ENCODE measurements around the gene RAP1GAP2. TPM values are rescaled to one million over a fixed set of nuclear protein-coding genes. Genes with fewer than 3 reads are reported as not detected.

RAP1GAP2 gene
- total RNA-seq, 2 donors from 2014 or later: 28.9 to 48.3 TPM

- no peaks in the 10 kb centered on the region for H3K9me3 ChIP-seq
- intact Hi-C loops (cut with DNase I): no loop called here
- no peaks in the 10 kb centered on the region for H3K27me3 ChIP-seq (replicated peaks; ENCODE audit: insufficient read depth)
- peak overlapping the region; percentile 44 to 57 for H3K4me3 ChIP-seq
- WGBS: under 1% methylated on average over 82 of the region's 119 CpGs
- H3K4me1 ChIP-seq (replicated peaks): no peaks in the 10 kb centered on the region
- DNase-seq (ENCODE audit: low spot score): peak; percentile 38
- peak overlapping the region; percentile 75 for H3K27ac ChIP-seq
- no peaks in the 10 kb centered on the region for H3K36me3 ChIP-seq
- TF ChIP-seq CTCF (IDR thresholded peaks at IDR 0.05): no peak
- TF ChIP-seq POLR2A (IDR thresholded peaks at IDR 0.05): peak; percentile 49
Observed at GRCh38 chr17:2853283-2854142, 57.3 kb downstream of the RAP1GAP2 start.

- Histone ChIP-seq H3K27ac (no peak overlapping the region), H3K27me3 (replicated peaks; ENCODE audit: insufficient read depth) (no peaks in the 10 kb centered on the region), H3K36me3 (no peaks in the 10 kb centered on the region), H3K4me1 (replicated peaks) (no peaks in the 10 kb centered on the region), H3K4me3 (peak overlapping the region; percentile 44 to 57), H3K9me3 (no peaks in the 10 kb centered on the region)
- intact Hi-C loops (cut with DNase I): no loop called here
- TF ChIP-seq CTCF (IDR thresholded peaks at IDR 0.05) (no peak), POLR2A (IDR thresholded peaks at IDR 0.05) (no peak), POLR2AphosphoS5 (IDR thresholded peaks at IDR 0.05) (no peak)
- under 1% methylated on average over 46 of the region's 46 CpGs for WGBS
- DNase-seq (ENCODE audit: low spot score): no peak
Observed at GRCh38 chr17:2854143-2855055, 58.2 kb downstream of the RAP1GAP2 start.

- TF ChIP-seq POLR2AphosphoS5 (IDR thresholded peaks at IDR 0.05) (no peak), CTCF (IDR thresholded peaks at IDR 0.05) (no peak), POLR2A (IDR thresholded peaks at IDR 0.05) (no peak)
- Histone ChIP-seq H3K9me3 (no peaks in the 10 kb centered on the region), H3K36me3 (no peaks in the 10 kb centered on the region), H3K27ac (no peak overlapping the region), H3K27me3 (replicated peaks; ENCODE audit: insufficient read depth) (no peaks in the 10 kb centered on the region), H3K4me1 (replicated peaks) (no peaks in the 10 kb centered on the region), H3K4me3 (peak overlapping the region; percentile 44 to 57)
- 36% methylated on average over 8 of the region's 8 CpGs for WGBS
- no peak for DNase-seq (ENCODE audit: low spot score)
- intact Hi-C loops (cut with DNase I): no loop called here
Observed at GRCh38 chr17:2855063-2855600, 58.9 kb downstream of the RAP1GAP2 start.

- intact Hi-C loops (cut with DNase I): no loop called here
- no peaks in the 10 kb centered on the region for H3K9me3 ChIP-seq
- no peaks in the 10 kb centered on the region for H3K27me3 ChIP-seq (replicated peaks; ENCODE audit: insufficient read depth)
- no peak overlapping the region for H3K4me3 ChIP-seq
- DNase-seq (ENCODE audit: low spot score): no peak
- H3K27ac ChIP-seq: no peak overlapping the region
- TF ChIP-seq POLR2A (IDR thresholded peaks at IDR 0.05): no peak
- TF ChIP-seq CTCF (IDR thresholded peaks at IDR 0.05): no peak
- no peak for TF ChIP-seq POLR2AphosphoS5 (IDR thresholded peaks at IDR 0.05)
- H3K4me1 ChIP-seq (replicated peaks): no peaks in the 10 kb centered on the region
- WGBS: 88% methylated on average over 5 of the region's 5 CpGs
- H3K36me3 ChIP-seq: no peaks in the 10 kb centered on the region
Observed at GRCh38 chr17:2856727-2857126, 60.5 kb downstream of the RAP1GAP2 start.
